ENCODE data around the gene AGK. TPM values are rescaled to one million over a fixed set of nuclear protein-coding genes. Genes with fewer than 3 reads are reported as not detected.
"Not testable (repeated sequence)": the region's sequence is repeated elsewhere in the genome, so short reads cannot be mapped to it uniquely, and the experiment has no call there.

Gene AGK
- total RNA-seq, 1 donor from 2014 or later: 68.5 TPM

- intact Hi-C loops (cut with micrococcal nuclease): loop anchor here (1.0 to 10.0 kb wide), 6 partner anchors 9 to 1156 kb away; partner anchors contain the start of genes ADCK2, MRPS33, SLC37A3 and SSBP1
Observed at GRCh38 chr7:141550386-141551093, 670 bp upstream of the AGK start.

GRCh38 chr7:141551782-141552181 lies 572 bp downstream of the AGK start:
- intact Hi-C loops (cut with micrococcal nuclease): loop anchor here (1.0 to 10.0 kb wide), 6 partner anchors 8 to 1157 kb away; partner anchors contain the start of genes ADCK2, MRPS33, SLC37A3 and SSBP1

- intact Hi-C loops (cut with micrococcal nuclease): loop anchor here (5.0 to 10.0 kb wide), 4 partner anchors 883 to 1250 kb away; partner anchors contain the start of genes ADCK2, MKRN1 and SLC37A3
Observed at GRCh38 chr7:141557360-141557759, 6.2 kb downstream of the AGK start.

- intact Hi-C loops (cut with micrococcal nuclease): loop anchor here (2.0 to 10.0 kb wide), 7 partner anchors 143 to 1249 kb away; partner anchors contain the start of genes ADCK2, BRAF, MKRN1 and SLC37A3
Observed at GRCh38 chr7:141557831-141558531, 6.8 kb downstream of the AGK start.

- intact Hi-C loops (cut with micrococcal nuclease): loop anchor here (1.0 to 10.0 kb wide), 8 partner anchors 7 to 1249 kb away; partner anchors contain the start of genes ADCK2, AGK, BRAF and MKRN1
Observed at GRCh38 chr7:141558544-141559183, 7.5 kb downstream of the AGK start.

GRCh38 chr7:141559961-141560360 lies 8.8 kb downstream of the AGK start:
- intact Hi-C loops (cut with micrococcal nuclease): loop anchor here (1.0 to 10.0 kb wide), 8 partner anchors 9 to 1247 kb away; partner anchors contain the start of genes ADCK2, AGK, BRAF and MKRN1

GRCh38 chr7:141562036-141562435 lies 10.8 kb downstream of the AGK start:
- intact Hi-C loops (cut with micrococcal nuclease): no loop called here

- intact Hi-C loops (cut with micrococcal nuclease): no loop called here
Observed at GRCh38 chr7:141562543-141562942, 11.3 kb downstream of the AGK start.

GRCh38 chr7:141562972-141563371 lies 11.8 kb downstream of the AGK start:
- intact Hi-C loops (cut with micrococcal nuclease): no loop called here

- intact Hi-C loops (cut with micrococcal nuclease): no loop called here
Observed at GRCh38 chr7:141563956-141564623, 12.9 kb downstream of the AGK start.

- intact Hi-C loops (cut with micrococcal nuclease): no loop called here
Observed at GRCh38 chr7:141567432-141567831, 16.2 kb downstream of the AGK start.

GRCh38 chr7:141568227-141568626 lies 17.0 kb downstream of the AGK start:
- intact Hi-C loops (cut with micrococcal nuclease): no loop called here

GRCh38 chr7:141571059-141571458 lies 19.8 kb downstream of the AGK start:
- intact Hi-C loops (cut with micrococcal nuclease): no loop called here

GRCh38 chr7:141572175-141572574 lies 21.0 kb downstream of the AGK start:
- intact Hi-C loops (cut with micrococcal nuclease): no loop called here

GRCh38 chr7:141573511-141573910 lies 22.3 kb downstream of the AGK start:
- intact Hi-C loops (cut with micrococcal nuclease): no loop called here

- intact Hi-C loops (cut with micrococcal nuclease): no loop called here
Observed at GRCh38 chr7:141575164-141575563, 24.0 kb downstream of the AGK start.

- intact Hi-C loops (cut with micrococcal nuclease): no loop called here
Observed at GRCh38 chr7:141575654-141576448, 24.6 kb downstream of the AGK start.

GRCh38 chr7:141577043-141577839 lies 26.0 kb downstream of the AGK start:
- intact Hi-C loops (cut with micrococcal nuclease): no loop called here

- intact Hi-C loops (cut with micrococcal nuclease): not testable (repeated sequence)
Observed at GRCh38 chr7:141579953-141580352, 28.7 kb downstream of the AGK start.

All from T-helper 2 cell treated with Interferon-gamma antibody and Interleukin-4, amounts not matched to agents 100 ng/mL and 5 ng/mL, for 36 hours (primary cell).